Trophoblast cell (in vitro differentiated cells and primary cell): Measurements from ENCODE around the gene TRIP13.
"Not testable (repeated sequence)": the region's sequence is repeated elsewhere in the genome, so short reads cannot be mapped to it uniquely, and the experiment has no call there.

Source experiments
- DNase-seq, 2 donors: peaks; one replicate each; pipeline ENCODE4 v3.0.0-alpha.2; 2016
- H2AFZ ChIP-seq: 2 replicates; pipeline ENCODE4 v1.6.1; 2013; ENCODE audit warnings: low read length, moderate library complexity, mild to moderate bottlenecking; ENCODE audit not compliant: insufficient read depth, poor library complexity
- H2AK5ac ChIP-seq: 2 replicates; pipeline ENCODE4 v1.6.1; 2013; ENCODE audit warnings: mild to moderate bottlenecking, low read length
- H2BK120ac ChIP-seq: 2 replicates; pipeline ENCODE4 v1.6.1; 2013; ENCODE audit warnings: low read length, mild to moderate bottlenecking, moderate library complexity; ENCODE audit not compliant: insufficient read depth, poor library complexity
- H2BK12ac ChIP-seq: 2 replicates; pipeline ENCODE4 v1.6.1; 2013; ENCODE audit warnings: mild to moderate bottlenecking, low read length, moderate library complexity
- H2BK5ac ChIP-seq: 2 replicates; pipeline ENCODE4 v1.6.1; 2013; ENCODE audit warnings: low read length, low read depth, moderate library complexity, mild to moderate bottlenecking; ENCODE audit not compliant: poor library complexity
- H3K14ac ChIP-seq: 2 replicates; pipeline ENCODE4 v1.6.1; 2013; ENCODE audit warnings: mild to moderate bottlenecking, low read length
- H3K18ac ChIP-seq: 2 replicates; pipeline ENCODE4 v1.6.1; 2013; ENCODE audit warnings: mild to moderate bottlenecking, low read length
- H3K23ac ChIP-seq: 2 replicates; pipeline ENCODE4 v1.6.1; 2013; ENCODE audit warnings: low read length
- H3K27ac ChIP-seq: 2 replicates; pipeline ENCODE4 v1.5.1; 2013; ENCODE audit warnings: low read depth, mild to moderate bottlenecking, inconsistent platforms, low read length, moderate library complexity
- H3K27me3 ChIP-seq: 2 replicates; pipeline ENCODE4 v1.6.1; 2013; ENCODE audit warnings: inconsistent platforms, mild to moderate bottlenecking, low read length, moderate library complexity; ENCODE audit not compliant: insufficient read depth
- H3K36me3 ChIP-seq, 2 experiments: 1 replicate in 1 of 2; 2 replicates in 1 of 2; pipeline ENCODE4 v1.6.1; 2013; ENCODE audit warnings: low read length in 2 of 2, mild to moderate bottlenecking in 2 of 2, moderate library complexity in 1 of 2; ENCODE audit not compliant: insufficient read depth in 2 of 2, control insufficient read depth in 1 of 2
- H3K4ac ChIP-seq: 2 replicates; pipeline ENCODE4 v1.6.1; 2013; ENCODE audit warnings: low read depth, mild to moderate bottlenecking, low read length, moderate library complexity
- H3K4me1 ChIP-seq, 2 experiments: 1 replicate in 1 of 2; 2 replicates in 1 of 2; pipeline ENCODE4 v1.6.1; 2013; ENCODE audit warnings: low read length in 2 of 2, mild to moderate bottlenecking in 2 of 2, moderate library complexity in 1 of 2; ENCODE audit not compliant: insufficient read depth in 2 of 2, control insufficient read depth in 1 of 2
- H3K4me2 ChIP-seq: 2 replicates; pipeline ENCODE4 v1.6.1; 2013; ENCODE audit warnings: inconsistent platforms, mild to moderate bottlenecking, low read length, moderate library complexity
- H3K4me3 ChIP-seq: 2 replicates; pipeline ENCODE4 v1.5.1; 2013; ENCODE audit warnings: mild to moderate bottlenecking, low read depth, low read length, inconsistent platforms
- H3K79me1 ChIP-seq: one replicate; pipeline ENCODE4 v1.6.1; 2013; ENCODE audit warnings: low read length
- H3K79me2 ChIP-seq: 2 replicates; pipeline ENCODE4 v1.6.1; 2013; ENCODE audit warnings: low read length, mild to moderate bottlenecking; ENCODE audit not compliant: control insufficient read depth, insufficient read depth, poor library complexity
- H3K9ac ChIP-seq: 2 replicates; pipeline ENCODE4 v1.6.1; 2013; ENCODE audit warnings: mild to moderate bottlenecking, low read length
- H3K9me3 ChIP-seq: 2 replicates; pipeline ENCODE4 v1.6.1; 2013; ENCODE audit warnings: low read depth, mild to moderate bottlenecking, control low read depth, inconsistent platforms, low read length; ENCODE audit not compliant: insufficient read depth
- H4K12ac ChIP-seq: 2 replicates; pipeline ENCODE4 v1.6.1; 2013; ENCODE audit warnings: low read depth, mild to moderate bottlenecking, low read length, moderate library complexity
- H4K8ac ChIP-seq: 2 replicates; pipeline ENCODE4 v1.6.1; 2013; ENCODE audit warnings: low read depth, mild to moderate bottlenecking, low read length, moderate library complexity
- H4K91ac ChIP-seq: one replicate; pipeline ENCODE4 v1.6.1; 2013; ENCODE audit warnings: low read depth, mild to moderate bottlenecking, low read length, moderate library complexity
- WGBS: extraction: QIAGEN DNeasy Blood & Tissue Kit; methylation state at CpG from one replicate; pipeline ENCODE4 v1.1.7; 2013; ENCODE audit warnings: missing lambda C conversion rate; ENCODE audit not compliant: insufficient read length, insufficient coverage; ENCODE audit errors: extremely low coverage; 5-methylcytosine and 5-hydroxymethylcytosine counted together

The TRIP13 gene

GRCh38 chr5:933251-933861 is 40.7 kb downstream of the TRIP13 start:
- no peak overlapping the region for H4K91ac ChIP-seq
- H3K4me2 ChIP-seq: no peak overlapping the region
- no peak overlapping the region for H4K8ac ChIP-seq
- no peaks in the 10 kb centered on the region for H3K36me3 ChIP-seq
- no peaks in the 10 kb centered on the region for H3K27me3 ChIP-seq
- DNase-seq: no peak
- H2BK12ac ChIP-seq: no peak overlapping the region
- no peak overlapping the region for H3K4ac ChIP-seq
- H3K18ac ChIP-seq: no peak overlapping the region
- no peak overlapping the region for H3K9ac ChIP-seq
- no peaks in the 10 kb centered on the region for H3K4me1 ChIP-seq
- no peak overlapping the region for H3K27ac ChIP-seq
- H3K4me3 ChIP-seq: no peak overlapping the region
- WGBS: no CpG with 5 or more reads among the region's 3 CpGs
- no peak overlapping the region for H2BK5ac ChIP-seq
- H3K23ac ChIP-seq: no peak overlapping the region
- H3K79me2 ChIP-seq: no peaks in the 10 kb centered on the region
- H3K14ac ChIP-seq: no peak overlapping the region
- no peaks in the 10 kb centered on the region for H3K79me1 ChIP-seq
- H3K9me3 ChIP-seq: peaks cover 7% of the 10 kb centered on the region
- H2AFZ ChIP-seq: no peak overlapping the region
- H4K12ac ChIP-seq: no peak overlapping the region
- no peak overlapping the region for H2AK5ac ChIP-seq
- H2BK120ac ChIP-seq: no peak overlapping the region

- not testable (repeated sequence) for H3K14ac ChIP-seq, H2AFZ ChIP-seq, H3K18ac ChIP-seq, H3K27ac ChIP-seq, H3K9ac ChIP-seq, H3K4ac ChIP-seq, H3K9me3 ChIP-seq, H3K36me3 ChIP-seq, H2BK5ac ChIP-seq, H2BK12ac ChIP-seq, H4K12ac ChIP-seq, DNase-seq, H2BK120ac ChIP-seq, H3K27me3 ChIP-seq, H3K79me1 ChIP-seq, H3K4me1 ChIP-seq, H2AK5ac ChIP-seq, H4K8ac ChIP-seq, H4K91ac ChIP-seq, H3K4me2 ChIP-seq, H3K4me3 ChIP-seq, H3K79me2 ChIP-seq, H3K23ac ChIP-seq
These were observed 41.3 kb downstream of the TRIP13 start for GRCh38 chr5:933951-934350.

GRCh38 chr5:934381-934967 is 41.8 kb downstream of the TRIP13 start:
- not testable (repeated sequence) for H3K4ac ChIP-seq, H2AFZ ChIP-seq, H2BK120ac ChIP-seq, DNase-seq, H2BK12ac ChIP-seq, H3K14ac ChIP-seq, H3K36me3 ChIP-seq, H3K23ac ChIP-seq, H3K9me3 ChIP-seq, H3K27me3 ChIP-seq, H4K8ac ChIP-seq, H4K91ac ChIP-seq, H3K4me3 ChIP-seq, H3K9ac ChIP-seq, H3K4me2 ChIP-seq, H2AK5ac ChIP-seq, H3K27ac ChIP-seq, H2BK5ac ChIP-seq, H3K79me1 ChIP-seq, H3K4me1 ChIP-seq, H3K79me2 ChIP-seq, H4K12ac ChIP-seq, H3K18ac ChIP-seq
- no CpG with 5 or more reads among the region's 3 CpGs for WGBS

GRCh38 chr5:935510-936084 is 42.9 kb downstream of the TRIP13 start:
- no peak overlapping the region for H3K14ac ChIP-seq

More at GRCh38 chr5:935510-936084, 42.9 kb downstream of the TRIP13 start:
- no CpG with 5 or more reads among the region's 5 CpGs for WGBS
- Histone ChIP-seq H3K27me3 (no peaks in the 10 kb centered on the region), H4K8ac (no peak overlapping the region), H3K79me2 (no peaks in the 10 kb centered on the region), H3K4me3 (no peak overlapping the region), H3K9me3 (peaks cover 7% of the 10 kb centered on the region), H2BK12ac (no peak overlapping the region), H3K23ac (no peak overlapping the region), H3K18ac (no peak overlapping the region), H3K36me3 (no peaks in the 10 kb centered on the region), H3K79me1 (no peaks in the 10 kb centered on the region), H2BK5ac (no peak overlapping the region), H4K12ac (no peak overlapping the region), H2AK5ac (no peak overlapping the region), H3K9ac (no peak overlapping the region), H2BK120ac (no peak overlapping the region), H3K4me1 (no peaks in the 10 kb centered on the region), H3K4me2 (no peak overlapping the region), H3K27ac (no peak overlapping the region), H3K4ac (no peak overlapping the region), H2AFZ (no peak overlapping the region), H4K91ac (no peak overlapping the region)
- no peak for DNase-seq
